GM21737 (cell line): ENCODE results near the gene ZNF2.

ENCODE experiments used
- ATAC-seq: cut with Tn5 transposase; IDR thresholded peaks from one replicate; pipeline ENCODE4 v1.9.1; 2021; ENCODE audit warnings: mild to moderate bottlenecking, moderate library complexity; ENCODE audit not compliant: unreplicated experiment

The ZNF2 gene

GRCh38 chr2:95204396-95204795, 38.8 kb downstream of the ZNF2 start:
- ATAC-seq, result no peak

GRCh38 chr2:95206096-95206495, 40.5 kb downstream of the ZNF2 start:
- ATAC-seq, result no peak

- ATAC-seq, result peak; percentile 95
Observed at GRCh38 chr2:95207111-95207961, 41.7 kb downstream of the ZNF2 start, which contains the start of gene ZNF892. ZNF892 (plus strand) TSS chr2:95207521; CDS start chr2:95207816, 295 bp downstream.

GRCh38 chr2:95208106-95208505, 42.5 kb downstream of the ZNF2 start:
- no peak for ATAC-seq

GRCh38 chr2:95215018-95215612, 49.5 kb downstream of the ZNF2 start:
- no peak for ATAC-seq

- no peak for ATAC-seq
Observed at GRCh38 chr2:95220449-95220848, 54.8 kb downstream of the ZNF2 start.

- no peak for ATAC-seq
Observed at GRCh38 chr2:95225658-95226057, 60.0 kb downstream of the ZNF2 start.

GRCh38 chr2:95231723-95232122, 66.1 kb downstream of the ZNF2 start:
- ATAC-seq, result no peak

GRCh38 chr2:95232232-95232631, 66.6 kb downstream of the ZNF2 start:
- no peak for ATAC-seq
